WTC11 (cell line): ENCODE measurements around the gene TMC3.

ENCODE experiments used
- ELF4 ChIP-seq: sonication (generic); formaldehyde crosslinking; IDR thresholded peaks from 2 replicates; pipeline ENCODE4 v1.8.1; 2022; ENCODE audit warnings: low read depth, mild to moderate bottlenecking, moderate library complexity, missing genetic modification reagents
- IRF2 ChIP-seq: sonication (generic); formaldehyde crosslinking; IDR thresholded peaks from 2 replicates; pipeline ENCODE4 v1.8.0; 2022; ENCODE audit warnings: low read depth, missing genetic modification reagents, borderline replicate concordance
- ZNF263 ChIP-seq: sonication (generic); formaldehyde crosslinking; IDR thresholded peaks from 2 replicates; pipeline ENCODE4 v1.8.1; 2022; ENCODE audit warnings: low read depth, mild to moderate bottlenecking, moderate library complexity, missing genetic modification reagents
- TF ChIP-seq, protein P1 (sequence below): fragments of 200-600 bp; IDR thresholded peaks from 2 replicates; pipeline ENCODE4 v1.8.0; 2022; ENCODE audit warnings: antibody characterized with exemption
- TF ChIP-seq, protein P2 (sequence below): sonication (generic); formaldehyde crosslinking; IDR thresholded peaks from 2 replicates; pipeline ENCODE4 v1.8.0; 2022; ENCODE audit warnings: mild to moderate bottlenecking, missing genetic modification reagents
- TF ChIP-seq, protein P3 (sequence below): sonication (generic); formaldehyde crosslinking; IDR thresholded peaks from 2 replicates; pipeline ENCODE4 v1.8.0; 2022; ENCODE audit warnings: mild to moderate bottlenecking, missing genetic modification reagents
- TF ChIP-seq, protein P4 (sequence below): sonication (generic); formaldehyde crosslinking; IDR thresholded peaks from 2 replicates; pipeline ENCODE4 v1.8.1; 2023; ENCODE audit warnings: mild to moderate bottlenecking, missing genetic modification reagents, moderate library complexity

DNA sequence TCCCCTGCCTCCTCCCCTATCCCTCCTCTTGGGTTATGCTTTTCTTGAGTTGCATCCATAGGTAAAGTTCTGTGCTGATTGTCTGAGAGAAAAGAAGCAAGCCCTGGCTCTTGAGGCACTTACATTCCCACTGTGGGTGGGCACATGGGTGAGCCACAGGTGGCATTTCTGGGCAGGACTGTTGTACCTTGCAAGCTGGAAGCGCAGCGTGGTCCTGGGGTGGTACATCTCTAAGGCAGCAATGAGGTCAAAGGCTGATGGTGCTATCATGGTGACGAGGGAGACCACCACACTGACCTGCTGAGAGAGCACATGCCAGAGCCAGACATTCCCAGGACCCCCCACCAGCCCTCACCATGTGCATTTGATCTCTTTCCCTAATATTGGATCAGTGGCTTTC is 24.7 kb downstream of the TMC3 start:
- no peak for TF ChIP-seq ELF4
- no peak for TF ChIP-seq IRF2 (CRISPR knock-in tag)
- TF ChIP-seq, protein P1, sequence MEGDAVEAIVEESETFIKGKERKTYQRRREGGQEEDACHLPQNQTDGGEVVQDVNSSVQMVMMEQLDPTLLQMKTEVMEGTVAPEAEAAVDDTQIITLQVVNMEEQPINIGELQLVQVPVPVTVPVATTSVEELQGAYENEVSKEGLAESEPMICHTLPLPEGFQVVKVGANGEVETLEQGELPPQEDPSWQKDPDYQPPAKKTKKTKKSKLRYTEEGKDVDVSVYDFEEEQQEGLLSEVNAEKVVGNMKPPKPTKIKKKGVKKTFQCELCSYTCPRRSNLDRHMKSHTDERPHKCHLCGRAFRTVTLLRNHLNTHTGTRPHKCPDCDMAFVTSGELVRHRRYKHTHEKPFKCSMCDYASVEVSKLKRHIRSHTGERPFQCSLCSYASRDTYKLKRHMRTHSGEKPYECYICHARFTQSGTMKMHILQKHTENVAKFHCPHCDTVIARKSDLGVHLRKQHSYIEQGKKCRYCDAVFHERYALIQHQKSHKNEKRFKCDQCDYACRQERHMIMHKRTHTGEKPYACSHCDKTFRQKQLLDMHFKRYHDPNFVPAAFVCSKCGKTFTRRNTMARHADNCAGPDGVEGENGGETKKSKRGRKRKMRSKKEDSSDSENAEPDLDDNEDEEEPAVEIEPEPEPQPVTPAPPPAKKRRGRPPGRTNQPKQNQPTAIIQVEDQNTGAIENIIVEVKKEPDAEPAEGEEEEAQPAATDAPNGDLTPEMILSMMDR: no peak
- TF ChIP-seq, protein P2, sequence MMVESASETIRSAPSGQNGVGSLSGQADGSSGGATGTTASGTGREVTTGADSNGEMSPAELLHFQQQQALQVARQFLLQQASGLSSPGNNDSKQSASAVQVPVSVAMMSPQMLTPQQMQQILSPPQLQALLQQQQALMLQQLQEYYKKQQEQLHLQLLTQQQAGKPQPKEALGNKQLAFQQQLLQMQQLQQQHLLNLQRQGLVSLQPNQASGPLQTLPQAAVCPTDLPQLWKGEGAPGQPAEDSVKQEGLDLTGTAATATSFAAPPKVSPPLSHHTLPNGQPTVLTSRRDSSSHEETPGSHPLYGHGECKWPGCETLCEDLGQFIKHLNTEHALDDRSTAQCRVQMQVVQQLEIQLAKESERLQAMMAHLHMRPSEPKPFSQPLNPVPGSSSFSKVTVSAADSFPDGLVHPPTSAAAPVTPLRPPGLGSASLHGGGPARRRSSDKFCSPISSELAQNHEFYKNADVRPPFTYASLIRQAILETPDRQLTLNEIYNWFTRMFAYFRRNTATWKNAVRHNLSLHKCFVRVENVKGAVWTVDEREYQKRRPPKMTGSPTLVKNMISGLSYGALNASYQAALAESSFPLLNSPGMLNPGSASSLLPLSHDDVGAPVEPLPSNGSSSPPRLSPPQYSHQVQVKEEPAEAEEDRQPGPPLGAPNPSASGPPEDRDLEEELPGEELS: no peak
- TF ChIP-seq, protein P3, sequence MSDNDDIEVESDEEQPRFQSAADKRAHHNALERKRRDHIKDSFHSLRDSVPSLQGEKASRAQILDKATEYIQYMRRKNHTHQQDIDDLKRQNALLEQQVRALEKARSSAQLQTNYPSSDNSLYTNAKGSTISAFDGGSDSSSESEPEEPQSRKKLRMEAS: no peak
- TF ChIP-seq ZNF263 (CRISPR knock-in tag): no peak
- TF ChIP-seq, protein P4, sequence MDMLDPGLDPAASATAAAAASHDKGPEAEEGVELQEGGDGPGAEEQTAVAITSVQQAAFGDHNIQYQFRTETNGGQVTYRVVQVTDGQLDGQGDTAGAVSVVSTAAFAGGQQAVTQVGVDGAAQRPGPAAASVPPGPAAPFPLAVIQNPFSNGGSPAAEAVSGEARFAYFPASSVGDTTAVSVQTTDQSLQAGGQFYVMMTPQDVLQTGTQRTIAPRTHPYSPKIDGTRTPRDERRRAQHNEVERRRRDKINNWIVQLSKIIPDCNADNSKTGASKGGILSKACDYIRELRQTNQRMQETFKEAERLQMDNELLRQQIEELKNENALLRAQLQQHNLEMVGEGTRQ (CRISPR knock-in tag): no peak
